H1 (cell line): ENCODE measurements around the gene C12orf75. TPM values are rescaled to one million over a fixed set of nuclear protein-coding genes. Genes with fewer than 3 reads are reported as not detected.

Source experiments
- CTCF ChIA-PET: fragments of 300-600 bp; sonication (Branson Sonifier 250); formaldehyde crosslinking; loops from one replicate; lab custom pipeline; 2021; ENCODE audit not compliant: partially characterized antibody; lab: Charles Lee
- POLR2A ChIA-PET: fragments of 300-600 bp; sonication (Branson Sonifier 250); formaldehyde crosslinking; loops from one replicate; lab custom pipeline; 2021; ENCODE audit warnings: inconsistent platforms; ENCODE audit not compliant: partially characterized antibody; lab: Charles Lee
- DNase-seq, 2 experiments: peaks; one replicate each; pipeline versions ENCODE4 v3.0.0 to v3.0.0-alpha.2; 2010 to 2022; ENCODE audit warnings: low spot score in 2 of 2, low read depth in 1 of 2, mixed read lengths in 1 of 2
- FAIRE-seq: peaks from 2 replicates; lab custom pipeline; 2011; peaks lifted over from hg19 to GRCh38; lab: Jason Lieb, UNC
- H2AFZ ChIP-seq: 2 replicates; pipeline ENCODE4 v1.8.1; 2012; ENCODE audit warnings: low read length, inconsistent platforms
- H2AK5ac ChIP-seq: 2 replicates; pipeline ENCODE4 v1.6.1; 2013; ENCODE audit warnings: low read depth, low read length
- H2BK120ac ChIP-seq: replicated peaks from 2 replicates; pipeline ENCODE3; 2013; ENCODE audit warnings: low read depth, low read length, inconsistent platforms
- H2BK12ac ChIP-seq: 2 replicates; pipeline ENCODE4 v1.6.1; 2013; ENCODE audit warnings: low read depth, low read length
- H2BK15ac ChIP-seq: 2 replicates; pipeline ENCODE4 v1.6.1; 2013; ENCODE audit warnings: low read length
- H2BK20ac ChIP-seq: 2 replicates; pipeline ENCODE4 v1.6.1; 2013; ENCODE audit warnings: low read length
- H2BK5ac ChIP-seq: 2 replicates; pipeline ENCODE4 v1.6.1; 2013; ENCODE audit warnings: low read depth, low read length
- H3K14ac ChIP-seq: 2 replicates; pipeline ENCODE4 v1.6.1; 2013; ENCODE audit warnings: inconsistent platforms; ENCODE audit not compliant: insufficient read length
- H3K18ac ChIP-seq: 2 replicates; pipeline ENCODE4 v1.6.1; 2013; ENCODE audit warnings: low read length; ENCODE audit errors: extremely low read depth
- H3K23ac ChIP-seq: 2 replicates; pipeline ENCODE4 v1.6.1; 2013; ENCODE audit warnings: inconsistent platforms; ENCODE audit not compliant: insufficient read length
- H3K23me2 ChIP-seq: 2 replicates; pipeline ENCODE4 v1.6.1; 2013; ENCODE audit warnings: low read depth, low read length
- H3K27ac ChIP-seq: 2 replicates; pipeline ENCODE4 v1.6.1; 2011; ENCODE audit warnings: low read depth, low read length, inconsistent platforms
- H3K27me3 ChIP-seq, 4 experiments: replicated peaks in 1 of 4; 1 replicate in 1 of 4; 2 replicates in 3 of 4; pipeline versions ENCODE4 v1.6.1 to v1.8.1; 2011 to 2013; ENCODE audit warnings: low read length in 3 of 4, mild to moderate bottlenecking in 3 of 4, inconsistent platforms in 2 of 4, mixed read lengths in 2 of 4, moderate library complexity in 1 of 4; ENCODE audit not compliant: control insufficient read depth in 3 of 4, insufficient read depth in 3 of 4; ENCODE audit errors: extremely low read depth in 1 of 4
- H3K36me3 ChIP-seq, 4 experiments: 2 replicates each; pipeline versions ENCODE4 v1.6.1 to v1.8.1; 2011 to 2013; ENCODE audit warnings: mild to moderate bottlenecking in 4 of 4, low read length in 3 of 4, moderate library complexity in 2 of 4, control low read depth in 1 of 4, inconsistent platforms in 1 of 4; ENCODE audit not compliant: insufficient read depth in 4 of 4, control insufficient read depth in 2 of 4
- H3K4ac ChIP-seq: replicated peaks from 2 replicates; pipeline ENCODE3; 2013; ENCODE audit warnings: low read length, low read depth, mixed read lengths, inconsistent platforms; ENCODE audit not compliant: insufficient read length
- H3K4me1 ChIP-seq, 4 experiments: replicated peaks in 1 of 4; 1 replicate in 1 of 4; 2 replicates in 3 of 4; pipeline versions ENCODE4 v1.6.1 to v1.8.1; 2011 to 2013; ENCODE audit warnings: low read length in 3 of 4, inconsistent platforms in 2 of 4, mixed read lengths in 1 of 4; ENCODE audit not compliant: insufficient read depth in 4 of 4, control insufficient read depth in 3 of 4
- H3K4me2 ChIP-seq, 2 experiments: 2 replicates each; pipeline versions ENCODE4 v1.6.1 to v1.8.1; 2011 to 2013; ENCODE audit warnings: low read depth in 2 of 2, low read length in 2 of 2, control low read depth in 1 of 2, inconsistent platforms in 1 of 2, mild to moderate bottlenecking in 1 of 2; ENCODE audit not compliant: insufficient read depth in 1 of 2
- H3K4me3 ChIP-seq, 4 experiments: fragments of 200-600, 300-600 bp in 1 of 4; sonication (generic), shearing (Covaris generic), sonication (Bioruptor Twin) in 1 of 4; 2 replicates each; pipeline versions ENCODE4 v1.5.1 to v1.8.1; 2011 to 2016; ENCODE audit warnings: low read length in 4 of 4, low read depth in 3 of 4, control low read depth in 2 of 4, inconsistent platforms in 2 of 4, mild to moderate bottlenecking in 2 of 4, mixed read lengths in 1 of 4, moderate library complexity in 1 of 4; ENCODE audit not compliant: insufficient read depth in 2 of 4; ENCODE audit errors: extremely low read depth in 1 of 4
- H3K56ac ChIP-seq: replicated peaks from 2 replicates; pipeline ENCODE3; 2013; ENCODE audit warnings: low read depth, mild to moderate bottlenecking, mixed read lengths, low read length, inconsistent platforms; ENCODE audit not compliant: insufficient read length
- H3K79me1 ChIP-seq: 2 replicates; pipeline ENCODE4 v1.6.1; 2013; ENCODE audit warnings: low read depth, low read length, control low read depth
- H3K79me2 ChIP-seq, 2 experiments: 2 replicates each; pipeline versions ENCODE4 v1.6.1 to v1.8.1; 2012 to 2013; ENCODE audit warnings: low read length in 2 of 2, mild to moderate bottlenecking in 2 of 2, inconsistent platforms in 1 of 2; ENCODE audit not compliant: insufficient read depth in 2 of 2, control insufficient read depth in 1 of 2
- H3K9ac ChIP-seq, 4 experiments: replicated peaks in 1 of 4; 1 replicate in 1 of 4; 2 replicates in 3 of 4; pipeline versions ENCODE4 v1.6.1 to v1.8.1; 2011 to 2013; ENCODE audit warnings: low read depth in 3 of 4, low read length in 3 of 4, control low read depth in 2 of 4, mild to moderate bottlenecking in 2 of 4, moderate library complexity in 2 of 4, inconsistent platforms in 1 of 4; ENCODE audit errors: extremely low read depth in 1 of 4
- H3K9me3 ChIP-seq, 2 experiments: 2 replicates each; pipeline versions ENCODE4 v1.6.1 to v1.8.1; 2012 to 2013; ENCODE audit warnings: mild to moderate bottlenecking in 2 of 2, moderate library complexity in 2 of 2, control low read depth in 1 of 2, inconsistent platforms in 1 of 2, low read depth in 1 of 2, low read length in 1 of 2, mixed read lengths in 1 of 2; ENCODE audit not compliant: insufficient read depth in 2 of 2
- H4K20me1 ChIP-seq, 2 experiments: replicated peaks in 1 of 2; 2 replicates each; pipeline versions ENCODE3 to v1.8.1; 2011 to 2013; ENCODE audit warnings: inconsistent platforms in 2 of 2, low read length in 2 of 2, mild to moderate bottlenecking in 1 of 2; ENCODE audit not compliant: insufficient read depth in 2 of 2, control insufficient read depth in 1 of 2
- H4K5ac ChIP-seq: 2 replicates; pipeline ENCODE4 v1.6.1; 2013; ENCODE audit warnings: low read length, low read depth, mixed read lengths, inconsistent platforms; ENCODE audit not compliant: insufficient read length
- H4K8ac ChIP-seq: 2 replicates; pipeline ENCODE4 v1.8.0; 2013; ENCODE audit warnings: mild to moderate bottlenecking, moderate library complexity, low read length, inconsistent platforms; ENCODE audit not compliant: insufficient read depth; ENCODE audit errors: extremely low read depth
- H4K91ac ChIP-seq: replicated peaks from 2 replicates; pipeline ENCODE3; 2013; ENCODE audit warnings: low read length, mixed read lengths, inconsistent platforms; ENCODE audit not compliant: insufficient read length
- CEBPB ChIP-seq: IDR thresholded peaks from 2 replicates; pipeline ENCODE4 v1.6.1; 2012; ENCODE audit warnings: low read depth, low read length
- SAP30 ChIP-seq: fragments of 300-600 bp; sonication (generic); IDR thresholded peaks from 2 replicates; pipeline ENCODE4 v1.7.1; 2012; ENCODE audit warnings: low read length, moderate library complexity, mild to moderate bottlenecking, inconsistent platforms; ENCODE audit not compliant: insufficient read depth, insufficient replicate concordance
- WGBS, 2 experiments: shearing (Covaris generic) in 1 of 2; methylation state at CpG; one replicate each; pipeline versions ENCODE4 v1.1.6 to v1.1.7; 2013 to 2015; ENCODE audit warnings: low lambda C conversion rate in 2 of 2, mixed read lengths in 2 of 2, inconsistent platforms in 1 of 2, low coverage in 1 of 2, missing lambda C conversion rate in 1 of 2; ENCODE audit not compliant: insufficient replicate concordance in 2 of 2, insufficient coverage in 1 of 2, insufficient read length in 1 of 2; ENCODE audit errors: extremely low coverage in 1 of 2, missing lambda C conversion rate in 1 of 2; 5-methylcytosine and 5-hydroxymethylcytosine counted together
- polyA plus RNA-seq, 7 experiments: library from polyadenylated mRNA; depleted of rRNA in 3 of 7; stranded (reverse) in 5 of 7; unstranded in 2 of 7; fragments of >200 nt in 5 of 7; fragments of 200-250 nt in 2 of 7; gene quantifications; 1 replicate in 5 of 7; 2 replicates in 1 of 7; 4 replicates in 1 of 7; pipeline versions ENCODE4 v1.2.1 to v1.2.3, GENCODE V29; 2011 to 2013; ENCODE audit warnings: missing spikeins in 2 of 7, mixed read lengths in 2 of 7
- total RNA-seq: library from RNA; stranded (reverse); fragmentation: NEBNext Ultra II Directional; extraction: Animal tissue kit (Norgen Biotek cat#: 25700); gene quantifications from 2 replicates; pipeline ENCODE4 v1.2.1, GENCODE V29; 2021

Gene C12orf75
- total and polyA plus RNA-seq, 2 of the 8 experiments (the other 6 are each of a cell fraction or from before 2014, with no cell fraction given): 26.4 to 41.2 TPM

- no peak overlapping the region for H2AFZ ChIP-seq
- H3K23me2 ChIP-seq: peaks cover 12% of the 10 kb centered on the region; the same call in 1 of the 2 replicates
- no peak overlapping the region for H3K56ac ChIP-seq
- no peak overlapping the region for H2BK12ac ChIP-seq
- H3K9ac ChIP-seq: no peak overlapping the region
- H3K4me3 ChIP-seq: no peak overlapping the region
- no peak overlapping the region for H2BK20ac ChIP-seq
- TF ChIP-seq SAP30 (no peak), CEBPB (peak; percentile 55; the same call in 1 of the 2 replicates)
- ChIA-PET POLR2A (interaction anchor here (1.3 kb wide), 1 partner anchor 24 kb away, joined by 3 read pairs; no protein-coding TSS in a partner anchor), CTCF (interaction anchor here (1.2 to 2.8 kb wide), 4 partner anchors 46 to 97 kb away, joined by 4 to 10 read pairs (median 4); partner anchors contain the start of gene APPL2)
- peaks cover 0 to 9% (median 6%) of the 10 kb centered on the region in 4 experiments; a peak in 6 of 7 replicates for H3K27me3 ChIP-seq
- no peak overlapping the region for H2BK15ac ChIP-seq
- H4K20me1 ChIP-seq: peaks cover 0 to 2% of the 10 kb centered on the region in 2 experiments
- H3K36me3 ChIP-seq: no peaks in the 10 kb centered on the region
- no peak overlapping the region for H2BK120ac ChIP-seq
- no peak overlapping the region for H2BK5ac ChIP-seq
- no peak overlapping the region for H3K27ac ChIP-seq
- H3K4ac ChIP-seq: no peak overlapping the region
- H3K14ac ChIP-seq: no peak overlapping the region
- no peak overlapping the region for H2AK5ac ChIP-seq
- no peak overlapping the region for H4K91ac ChIP-seq
- H4K5ac ChIP-seq: no peak overlapping the region
- DNase-seq: no peak
- H3K79me2 ChIP-seq: peaks cover 0 to 3% of the 10 kb centered on the region in 2 experiments; a peak in 1 of 4 replicates
- peaks cover 2% of the 10 kb centered on the region; the same call in 1 of the 2 replicates for H3K79me1 ChIP-seq
- no peak overlapping the region for H3K18ac ChIP-seq
- H3K9me3 ChIP-seq: no peaks in the 10 kb centered on the region
- no peak overlapping the region; a peak in 1 of 4 replicates for H3K4me2 ChIP-seq
- H3K23ac ChIP-seq: no peak overlapping the region
- H3K4me1 ChIP-seq: peaks cover 3 to 15% (median 9%) of the 10 kb centered on the region in 4 experiments
- FAIRE-seq: no peak
- no peak overlapping the region for H4K8ac ChIP-seq
- WGBS, 2 experiments: 100% methylated on average over 1 of the region's 1 CpG; no CpG with 5 or more reads in 1 of the 2 experiments
Observed at GRCh38 chr12:105332925-105333324, 2.4 kb downstream of the C12orf75 start.
